Measurements from ENCODE around the gene PDXP.

DNA sequence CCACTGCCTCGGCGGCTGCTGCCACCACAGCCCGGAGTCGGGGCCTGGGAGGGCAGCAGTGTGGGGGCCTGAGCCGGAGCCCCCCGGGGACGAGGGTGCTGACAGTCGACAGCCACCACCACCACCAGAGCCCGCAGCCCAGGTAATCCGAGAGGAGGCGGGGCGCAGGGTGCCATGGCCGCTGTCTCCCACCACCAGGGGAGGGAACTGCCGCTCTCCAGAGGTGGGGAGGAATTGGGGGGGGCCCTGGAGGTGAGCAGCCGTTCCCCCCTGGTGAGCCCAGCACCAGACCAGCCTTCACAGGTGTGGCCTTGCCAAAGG lies 50.9 kb downstream of the PDXP start:
- TF ChIP-seq ISL1 (CRISPR knock-in tag; IDR thresholded peaks at IDR 0.05) (no peak), ZFP3 (CRISPR knock-in tag; IDR thresholded peaks at IDR 0.05) (no peak), ARNTL (CRISPR knock-in tag; IDR thresholded peaks at IDR 0.05; ENCODE audit: borderline replicate concordance, low read depth) (no peak), TCF4 (CRISPR knock-in tag; IDR thresholded peaks at IDR 0.05; ENCODE audit: borderline replicate concordance) (no peak), ZNF8 (CRISPR knock-in tag; IDR thresholded peaks at IDR 0.05) (no peak), ZNF565 (CRISPR knock-in tag; conservative IDR thresholded peaks at IDR 0.05; ENCODE audit: low read depth) (no peak), ZC3H10 (CRISPR knock-in tag; IDR thresholded peaks at IDR 0.05) (no peak), OSR1 (CRISPR knock-in tag; IDR thresholded peaks at IDR 0.05) (no peak)
- TF ChIP-seq, protein P1, sequence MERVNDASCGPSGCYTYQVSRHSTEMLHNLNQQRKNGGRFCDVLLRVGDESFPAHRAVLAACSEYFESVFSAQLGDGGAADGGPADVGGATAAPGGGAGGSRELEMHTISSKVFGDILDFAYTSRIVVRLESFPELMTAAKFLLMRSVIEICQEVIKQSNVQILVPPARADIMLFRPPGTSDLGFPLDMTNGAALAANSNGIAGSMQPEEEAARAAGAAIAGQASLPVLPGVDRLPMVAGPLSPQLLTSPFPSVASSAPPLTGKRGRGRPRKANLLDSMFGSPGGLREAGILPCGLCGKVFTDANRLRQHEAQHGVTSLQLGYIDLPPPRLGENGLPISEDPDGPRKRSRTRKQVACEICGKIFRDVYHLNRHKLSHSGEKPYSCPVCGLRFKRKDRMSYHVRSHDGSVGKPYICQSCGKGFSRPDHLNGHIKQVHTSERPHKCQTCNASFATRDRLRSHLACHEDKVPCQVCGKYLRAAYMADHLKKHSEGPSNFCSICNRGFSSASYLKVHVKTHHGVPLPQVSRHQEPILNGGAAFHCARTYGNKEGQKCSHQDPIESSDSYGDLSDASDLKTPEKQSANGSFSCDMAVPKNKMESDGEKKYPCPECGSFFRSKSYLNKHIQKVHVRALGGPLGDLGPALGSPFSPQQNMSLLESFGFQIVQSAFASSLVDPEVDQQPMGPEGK (CRISPR knock-in tag; IDR thresholded peaks at IDR 0.05; ENCODE audit: borderline replicate concordance): no peak
